SK-N-MC (cell line): ENCODE results near the gene LIMK2.

Experiments used
- EZH2 ChIP-seq: fragments of 200-600 bp; sonication (generic); IDR thresholded peaks from one replicate; pipeline ENCODE4 v1.6.1; 2017; ENCODE audit warnings: antibody characterized with exemption
- POLR2AphosphoS5 ChIP-seq: IDR thresholded peaks from 2 replicates; pipeline ENCODE4 v1.6.1; 2012; ENCODE audit warnings: mild to moderate bottlenecking, low read depth, low read length, borderline replicate concordance

DNA sequence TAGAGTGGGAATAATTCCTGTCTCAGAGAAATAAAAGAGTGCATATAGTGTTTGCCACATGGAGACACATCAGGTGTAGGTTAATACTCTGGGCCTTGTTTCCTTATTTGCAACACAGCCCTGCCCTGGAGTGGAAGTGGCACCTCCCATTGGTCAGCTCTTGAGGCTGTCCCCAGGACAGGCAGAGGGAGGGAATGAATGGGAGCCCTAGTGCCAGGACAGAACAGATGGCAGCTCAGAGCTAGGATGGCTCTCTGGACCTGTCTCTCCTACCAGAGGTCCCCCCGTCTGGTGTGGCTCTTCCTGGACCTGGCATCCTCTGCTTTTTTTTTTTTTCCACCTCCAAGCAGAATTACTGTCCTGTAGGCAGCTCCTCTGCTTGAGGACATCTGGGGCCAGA, 35.6 kb downstream of the LIMK2 start:
- no peak for TF ChIP-seq EZH2
- TF ChIP-seq POLR2AphosphoS5 = no peak
